PFSK-1 (cell line): ENCODE data around the gene ZNF573.

ENCODE experiments used
- FOXP2 ChIP-seq: optimal IDR thresholded peaks from 2 replicates; pipeline ENCODE3; 2011; ENCODE audit warnings: borderline replicate concordance, control low read depth, inconsistent platforms; ENCODE audit not compliant: insufficient read depth; ENCODE audit errors: extremely low read length, extremely low read depth
- POLR2AphosphoS5 ChIP-seq: IDR thresholded peaks from 2 replicates; pipeline ENCODE4 v1.6.1; 2012; ENCODE audit warnings: low read depth, mild to moderate bottlenecking, control low read depth, low read length, moderate library complexity
- REST ChIP-seq, 2 experiments: IDR thresholded peaks; 2 replicates each; pipeline versions ENCODE4 v1.6.1 to v1.8.0; 2011 to 2012; ENCODE audit warnings: low read depth in 2 of 2, low read length in 2 of 2, control low read depth in 1 of 2, inconsistent platforms in 1 of 2, mild to moderate bottlenecking in 1 of 2, moderate library complexity in 1 of 2; ENCODE audit not compliant: insufficient read depth in 1 of 2
- SIN3A ChIP-seq: IDR thresholded peaks from 2 replicates; pipeline ENCODE4 v1.6.1; 2012; ENCODE audit warnings: mild to moderate bottlenecking, low read length, moderate library complexity, borderline replicate concordance; ENCODE audit not compliant: insufficient read depth
- TAF1 ChIP-seq: IDR thresholded peaks from 2 replicates; pipeline ENCODE4 v1.6.1; 2012; ENCODE audit warnings: low read length, control low read depth, borderline replicate concordance; ENCODE audit not compliant: insufficient read depth

The ZNF573 gene

GRCh38 chr19:37790244-37790925, 11.0 kb upstream of the ZNF573 start:
- no peak for TF ChIP-seq SIN3A
- TF ChIP-seq REST (IDR thresholded peaks at IDR 0.05; ENCODE audit: insufficient read depth in 1 of 2, low read depth in 2 of 2, low read length in 2 of 2): no peak

- no peak for TF ChIP-seq POLR2AphosphoS5
- TF ChIP-seq REST (IDR thresholded peaks at IDR 0.05; ENCODE audit: insufficient read depth in 1 of 2, low read depth in 2 of 2, low read length in 2 of 2): no peak
- TF ChIP-seq SIN3A: no peak
- TF ChIP-seq FOXP2: no peak
- TF ChIP-seq TAF1: no peak
Observed at GRCh38 chr19:37778613-37779126, 716 bp downstream of the ZNF573 start.

DNA sequence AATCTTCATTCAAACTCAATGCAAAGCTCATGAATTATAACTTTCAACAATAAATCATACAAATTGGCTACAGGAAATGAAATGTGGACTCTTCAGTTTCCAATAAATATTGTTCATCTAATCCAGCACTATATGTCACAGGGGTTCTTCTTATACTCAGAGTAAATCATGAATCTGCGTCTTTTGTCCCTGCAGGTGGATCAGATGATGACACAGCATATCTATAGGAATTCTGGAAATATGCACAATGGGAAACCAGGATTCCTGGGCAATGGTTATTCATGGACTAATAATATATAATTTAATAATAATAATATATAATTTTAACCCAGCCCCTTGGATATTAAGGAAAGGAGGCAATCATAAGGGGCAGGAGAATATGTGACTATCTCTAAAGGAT, 8.4 kb downstream of the ZNF573 start:
- TF ChIP-seq REST (IDR thresholded peaks at IDR 0.05; ENCODE audit: insufficient read depth in 1 of 2, low read depth in 2 of 2, low read length in 2 of 2) (no peak), TAF1 (no peak), SIN3A (no peak), FOXP2 (no peak), POLR2AphosphoS5 (no peak)

- TF ChIP-seq TAF1 (no peak), REST (IDR thresholded peaks at IDR 0.05; ENCODE audit: insufficient read depth in 1 of 2, low read depth in 2 of 2, low read length in 2 of 2) (no peak), POLR2AphosphoS5 (no peak), FOXP2 (no peak), SIN3A (no peak)
Observed at GRCh38 chr19:37763488-37763887, 15.9 kb downstream of the ZNF573 start.

GRCh38 chr19:37738371-37738770, 41.0 kb downstream of the ZNF573 start:
- TF ChIP-seq REST (IDR thresholded peaks at IDR 0.05; ENCODE audit: insufficient read depth in 1 of 2, low read depth in 2 of 2, low read length in 2 of 2): no peak
- TF ChIP-seq FOXP2: no peak
- TF ChIP-seq POLR2AphosphoS5: no peak
- no peak for TF ChIP-seq SIN3A
- TF ChIP-seq TAF1: no peak
